22Rv1 (cell line): ENCODE results near the gene NFIX.

Experiments
- H3K27ac ChIP-seq: fragments of 450-650 bp; 2 replicates; pipeline ENCODE4 v1.5.1; 2017
- CTCF ChIP-seq: fragments of 450-650 bp; IDR thresholded peaks from 2 replicates; pipeline ENCODE4 v1.5.1; 2017; ENCODE audit warnings: mild to moderate bottlenecking
- ZFX ChIP-seq: fragments of 450-650 bp; IDR thresholded peaks from 2 replicates; pipeline ENCODE4 v1.6.1; 2017; ENCODE audit warnings: antibody characterized with exemption, borderline replicate concordance

The NFIX gene

GRCh38 chr19:13074378-13074777 lies 79.1 kb downstream of the NFIX start:
- TF ChIP-seq CTCF (no peak), ZFX (no peak)
- H3K27ac ChIP-seq: no peak overlapping the region

- no peak overlapping the region for H3K27ac ChIP-seq
Observed at GRCh38 chr19:13076320-13076719, 81.0 kb downstream of the NFIX start.

GRCh38 chr19:13076787-13077186 lies 81.5 kb downstream of the NFIX start:
- no peak overlapping the region for H3K27ac ChIP-seq
- TF ChIP-seq CTCF (no peak), ZFX (no peak)

More at GRCh38 chr19:13076320-13076719, 81.0 kb downstream of the NFIX start:
- no peak for TF ChIP-seq CTCF
- TF ChIP-seq ZFX: no peak

- TF ChIP-seq CTCF: no peak
- no peak for TF ChIP-seq ZFX
- no peak overlapping the region for H3K27ac ChIP-seq
Observed at GRCh38 chr19:13077240-13077639, 82.0 kb downstream of the NFIX start.

- TF ChIP-seq CTCF (no peak), ZFX (no peak)
- H3K27ac ChIP-seq: peak overlapping the region; percentile 17; the same call in 1 of the 2 replicates
Observed at GRCh38 chr19:13078381-13078780, 83.1 kb downstream of the NFIX start.

- no peak for TF ChIP-seq ZFX
- TF ChIP-seq CTCF: no peak
- H3K27ac ChIP-seq: peak overlapping the region; percentile 17; the same call in 1 of the 2 replicates
Observed at GRCh38 chr19:13078897-13079541, 83.7 kb downstream of the NFIX start.

GRCh38 chr19:13079542-13079986 lies 84.3 kb downstream of the NFIX start:
- H3K27ac ChIP-seq: peak overlapping the region; percentile 17
- TF ChIP-seq CTCF: no peak
- TF ChIP-seq ZFX: no peak
